Activated CD8-positive, alpha-beta memory T cell treated with anti-CD3 and anti-CD28 coated beads for 48 hours (primary cell): ENCODE measurements around the gene USP9X.
"Not testable (repeated sequence)": the region's sequence is repeated elsewhere in the genome, so short reads cannot be mapped to it uniquely, and the experiment has no call there.

Experiments
- DNase-seq, 3 experiments: peaks; one replicate each; pipeline ENCODE4 v3.0.0-alpha.2; 2020; ENCODE audit warnings: low read depth in 2 of 3, low spot score in 2 of 3

Gene USP9X

GRCh38 chrX:41084044-41084892 lies 977 bp upstream of the USP9X start:
- DNase-seq = peak; percentile 93 to 99 (median 96)

GRCh38 chrX:41085512-41085877 lies 250 bp downstream of the USP9X start:
- DNase-seq = peak in 2 of 3 experiments; percentile 8 to 41

- peak; percentile 6 to 29 (median 25) for DNase-seq
Measured at GRCh38 chrX:41085878-41086626, 807 bp downstream of the USP9X start.

- no peak for DNase-seq
Measured at GRCh38 chrX:41086627-41086932, 1.3 kb downstream of the USP9X start.

- no peak for DNase-seq
Measured at GRCh38 chrX:41087201-41087600, 2.0 kb downstream of the USP9X start.

GRCh38 chrX:41090568-41091238 lies 5.5 kb downstream of the USP9X start:
- DNase-seq = no peak

GRCh38 chrX:41092776-41093175 lies 7.5 kb downstream of the USP9X start:
- DNase-seq = no peak

GRCh38 chrX:41095174-41095573 lies 9.9 kb downstream of the USP9X start:
- no peak for DNase-seq

- DNase-seq = no peak
Measured at GRCh38 chrX:41095908-41096307, 10.7 kb downstream of the USP9X start.

- no peak for DNase-seq
Measured at GRCh38 chrX:41096339-41096955, 11.2 kb downstream of the USP9X start.

- DNase-seq = no peak
Measured at GRCh38 chrX:41097326-41097725, 12.1 kb downstream of the USP9X start.

- DNase-seq = no peak
Measured at GRCh38 chrX:41100200-41100599, 15.0 kb downstream of the USP9X start.

- no peak for DNase-seq
Measured at GRCh38 chrX:41100819-41101218, 15.6 kb downstream of the USP9X start.

GRCh38 chrX:41105005-41105404 lies 19.8 kb downstream of the USP9X start:
- DNase-seq = no peak

GRCh38 chrX:41106257-41106656 lies 21.0 kb downstream of the USP9X start:
- DNase-seq = not testable (repeated sequence)

GRCh38 chrX:41108007-41108406 lies 22.8 kb downstream of the USP9X start:
- no peak for DNase-seq

- DNase-seq = no peak
Measured at GRCh38 chrX:41108463-41109205, 23.4 kb downstream of the USP9X start.

GRCh38 chrX:41110801-41111625 lies 25.8 kb downstream of the USP9X start:
- DNase-seq = no peak

GRCh38 chrX:41115104-41115425 lies 29.8 kb downstream of the USP9X start:
- DNase-seq = not testable (repeated sequence)

- DNase-seq = no peak
Measured at GRCh38 chrX:41116948-41117347, 31.7 kb downstream of the USP9X start.
